GM19468 (cell line): ENCODE measurements around the gene GMPR.
"Not testable (repeated sequence)": the region's sequence is repeated elsewhere in the genome, so short reads cannot be mapped to it uniquely, and the experiment has no call there.

Experiments used
- ATAC-seq: cut with Tn5 transposase; IDR thresholded peaks from one replicate; pipeline ENCODE4 v1.9.1; 2021; ENCODE audit warnings: mild to moderate bottlenecking, moderate library complexity, moderate number of reproducible peaks; ENCODE audit not compliant: unreplicated experiment; ENCODE audit errors: extremely low read depth

Gene GMPR

DNA sequence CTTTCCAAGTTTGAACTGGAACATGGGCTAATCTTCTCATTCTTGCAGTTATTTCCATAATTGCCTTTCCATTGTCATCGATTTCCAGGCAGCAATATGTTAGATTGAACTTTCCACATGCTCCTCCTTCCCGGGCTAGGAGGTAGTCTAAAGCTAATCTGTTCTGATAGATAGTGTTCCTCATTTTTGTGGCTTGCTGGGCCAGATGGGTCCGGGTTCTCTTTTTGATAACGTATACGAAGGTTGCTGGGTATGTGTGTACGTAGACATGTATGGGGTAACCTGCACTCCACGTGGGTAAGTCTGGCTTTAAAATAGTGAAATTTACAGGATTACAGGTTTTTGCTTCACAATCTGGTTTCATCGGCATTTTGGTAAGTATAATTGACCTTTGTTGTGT lies 14.0 kb upstream of the GMPR start:
- no peak for ATAC-seq

DNA sequence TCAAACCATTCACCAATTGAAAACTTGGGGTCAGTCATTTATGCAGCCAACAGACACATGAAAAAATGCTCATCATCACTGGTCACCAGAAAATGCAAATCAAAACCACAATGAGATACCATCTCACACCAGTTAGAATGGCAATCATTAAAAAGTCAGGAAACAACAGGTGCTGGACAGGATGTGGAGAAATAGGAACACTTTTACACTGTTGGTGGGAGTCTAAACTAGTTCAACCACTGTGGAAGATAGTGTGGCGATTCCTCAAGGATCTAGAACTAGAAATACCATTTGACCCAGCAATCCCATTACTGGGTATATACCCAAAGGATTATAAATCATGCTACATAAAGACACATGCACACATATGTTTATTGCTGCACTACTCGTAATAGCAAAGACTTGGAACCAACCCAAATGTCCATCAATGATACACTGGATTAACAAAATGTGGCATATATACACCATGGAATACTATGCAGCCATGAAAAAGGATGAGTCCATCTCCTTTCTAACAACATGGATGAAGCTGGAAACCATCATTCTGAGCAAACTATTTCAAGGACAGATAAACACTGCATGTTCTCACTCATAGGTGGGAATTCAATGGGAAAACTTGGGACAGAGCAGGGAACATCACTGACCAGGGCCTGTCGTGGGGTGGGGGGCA lies 13.2 kb upstream of the GMPR start:
- not testable (repeated sequence) for ATAC-seq

DNA sequence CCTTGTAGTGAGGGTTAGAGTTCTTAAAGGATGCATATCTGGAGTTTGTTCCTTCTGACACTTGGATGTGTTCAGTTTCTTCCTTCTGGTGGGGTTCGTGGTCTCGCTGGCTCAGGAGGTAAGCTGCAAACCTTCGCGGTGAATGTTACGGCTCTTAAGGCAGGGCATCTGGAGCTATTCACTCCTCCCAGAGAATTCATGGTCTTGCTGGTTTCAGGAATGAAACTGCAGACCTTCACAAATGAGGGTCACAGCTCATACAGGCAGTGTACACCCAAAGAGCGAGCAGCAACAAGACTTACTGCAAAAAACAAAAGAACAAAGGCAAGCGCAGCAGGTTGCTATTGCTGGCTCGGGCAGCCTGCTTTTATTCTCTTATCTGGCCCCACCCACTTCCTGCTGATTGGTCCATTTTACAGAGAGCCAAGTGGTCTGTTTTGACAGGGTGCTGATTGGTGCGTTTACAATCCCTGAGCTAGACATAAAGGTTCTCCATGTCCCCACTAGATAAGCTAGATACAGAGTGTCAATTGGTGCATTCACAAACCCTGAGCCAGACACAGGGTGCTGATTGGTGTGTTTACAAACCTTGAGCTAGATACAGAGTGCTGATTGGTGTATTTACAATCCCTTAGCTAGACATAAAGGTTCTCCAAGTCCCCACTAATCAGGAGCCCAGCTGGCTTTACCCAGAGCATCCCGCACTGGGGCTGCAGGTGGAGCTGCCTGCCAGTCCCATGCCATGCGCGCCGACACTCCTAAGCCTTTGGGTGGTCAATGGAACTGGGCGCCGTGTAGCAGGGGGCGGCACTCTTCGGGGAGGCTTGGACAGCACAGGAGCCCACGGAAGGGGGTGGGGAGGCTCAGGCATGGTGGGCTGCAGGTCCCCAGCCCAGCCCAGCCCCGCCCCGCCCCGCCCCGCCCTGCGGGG lies 12.0 kb upstream of the GMPR start:
- not testable (repeated sequence) for ATAC-seq

DNA sequence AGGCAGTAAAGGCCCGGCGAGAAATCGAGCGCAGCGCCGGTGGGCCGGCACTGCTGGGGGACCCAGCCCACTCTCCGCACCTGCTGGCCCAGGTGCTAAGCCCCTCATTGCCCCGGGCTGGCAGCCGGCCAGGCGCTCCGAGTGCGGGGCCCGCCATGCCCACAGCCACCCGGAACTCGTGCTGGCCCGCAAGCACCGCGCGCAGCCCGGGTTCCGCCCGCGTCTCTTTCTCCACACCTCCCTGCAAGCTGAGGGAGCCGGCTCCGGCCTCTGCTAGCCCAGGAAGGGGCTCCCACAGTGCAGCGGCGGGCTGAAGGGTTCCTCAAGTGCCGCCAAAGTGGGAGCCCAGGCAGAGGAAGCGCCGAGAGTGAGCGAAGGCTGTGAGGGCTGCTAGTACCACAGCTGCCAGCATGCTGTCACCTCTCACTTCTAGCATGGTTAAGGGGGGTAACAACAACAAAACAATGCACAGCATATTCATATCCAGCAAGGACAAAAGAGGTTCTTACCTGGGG lies 11.3 kb upstream of the GMPR start:
- ATAC-seq = no peak

DNA sequence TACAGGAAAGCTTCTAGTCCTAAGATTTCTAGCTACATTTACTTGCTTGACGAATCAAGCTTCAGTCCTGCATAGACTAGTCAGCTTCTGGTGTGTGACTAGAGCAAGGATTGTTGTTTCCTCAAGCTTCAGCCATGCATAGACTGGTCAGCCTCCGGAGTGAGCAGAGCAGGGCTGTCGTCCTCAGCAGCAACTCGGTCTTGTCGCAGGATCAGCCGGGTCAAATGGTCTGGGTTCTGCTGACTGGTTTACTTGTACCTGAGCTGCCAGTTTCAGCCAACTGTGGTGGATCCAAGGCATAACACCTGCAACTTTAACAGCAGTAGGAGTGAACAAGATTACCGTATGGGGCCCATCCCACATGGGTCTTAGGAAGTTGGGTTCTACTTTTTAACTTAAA lies 10.8 kb upstream of the GMPR start:
- no peak for ATAC-seq

DNA sequence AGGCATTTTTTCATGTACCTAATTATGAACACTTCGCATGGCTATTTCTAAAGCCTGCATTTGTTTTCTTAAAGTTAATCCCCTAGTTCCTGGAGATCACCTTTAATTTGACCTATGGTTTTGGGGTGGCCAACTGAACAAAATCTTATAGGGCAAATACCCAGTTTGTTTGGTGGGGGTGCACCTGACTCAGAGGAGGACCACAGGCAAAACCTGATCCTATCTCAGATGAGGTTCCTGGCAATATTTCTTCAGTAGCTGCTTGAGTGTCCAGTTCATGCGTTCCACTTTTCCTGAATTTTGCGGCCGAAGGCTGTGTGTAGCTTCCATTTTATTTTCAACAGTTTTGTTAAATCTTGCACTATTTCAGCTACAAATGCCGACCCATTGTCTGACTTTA lies 10.3 kb upstream of the GMPR start:
- no peak for ATAC-seq

DNA sequence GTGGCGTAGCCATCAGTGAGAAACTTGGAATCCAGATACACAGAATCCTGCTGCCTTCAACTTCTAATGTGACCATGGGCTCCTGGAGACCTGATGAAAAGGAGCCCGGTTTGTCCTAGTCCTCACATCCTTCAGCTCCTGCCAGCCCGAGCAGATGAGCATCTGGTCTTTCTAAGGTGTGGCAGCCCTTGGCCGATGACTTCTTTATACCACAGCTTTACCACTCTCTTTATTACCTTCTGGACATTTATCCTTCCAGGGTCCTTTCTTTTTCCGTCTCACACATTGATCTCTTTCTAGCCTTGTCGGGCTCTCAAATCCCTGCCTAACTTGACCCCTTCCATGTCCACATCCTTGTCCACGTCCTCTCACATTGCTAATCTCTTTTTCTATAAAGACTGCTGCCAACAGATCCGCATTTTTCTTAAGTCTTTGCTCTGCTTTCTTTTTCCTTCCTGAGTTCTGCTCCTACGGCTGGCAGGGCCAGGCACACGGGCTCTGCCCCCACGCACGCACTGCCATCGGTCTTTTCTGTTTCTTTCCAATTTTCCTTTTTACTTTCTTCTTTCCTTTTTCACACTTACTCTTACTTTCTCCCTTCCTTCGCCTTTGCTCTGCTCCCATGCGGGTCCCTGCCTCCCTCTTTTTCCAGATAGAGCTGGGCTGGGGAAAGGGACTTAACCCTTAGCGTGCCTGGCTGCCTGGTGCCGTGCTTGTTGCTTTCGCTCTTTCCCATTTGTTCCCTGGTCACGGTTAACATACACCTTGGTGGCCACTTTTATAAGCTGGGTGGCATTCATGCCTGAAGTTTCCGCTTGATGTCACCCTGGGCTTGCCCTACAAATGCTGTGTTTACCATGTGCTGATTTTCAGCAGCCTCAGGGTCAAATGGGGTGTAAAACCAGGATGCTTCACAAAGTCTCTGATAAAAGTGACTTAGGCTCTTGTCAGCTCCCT lies 9.4 kb upstream of the GMPR start:
- no peak for ATAC-seq

DNA sequence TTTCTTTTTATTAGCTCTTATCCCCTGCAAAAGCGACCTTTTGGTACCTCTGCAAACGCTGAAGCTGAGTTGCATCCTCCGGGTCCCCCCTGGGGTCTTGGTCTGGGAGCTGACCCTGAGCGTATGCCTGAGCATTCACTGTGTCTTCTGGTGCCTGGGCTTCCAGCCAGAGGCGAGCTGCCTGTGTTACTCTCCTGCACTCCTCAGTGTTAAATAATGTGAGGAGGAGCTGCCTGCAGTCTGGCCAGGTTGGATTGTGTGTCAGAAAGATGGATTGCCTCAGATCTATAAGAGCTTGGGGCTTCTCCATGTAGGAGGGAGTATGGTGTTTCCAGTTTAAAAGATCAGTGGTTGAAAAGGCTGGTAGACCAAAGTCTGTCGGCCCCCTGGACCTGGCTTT lies 8.7 kb upstream of the GMPR start:
- no peak for ATAC-seq

DNA sequence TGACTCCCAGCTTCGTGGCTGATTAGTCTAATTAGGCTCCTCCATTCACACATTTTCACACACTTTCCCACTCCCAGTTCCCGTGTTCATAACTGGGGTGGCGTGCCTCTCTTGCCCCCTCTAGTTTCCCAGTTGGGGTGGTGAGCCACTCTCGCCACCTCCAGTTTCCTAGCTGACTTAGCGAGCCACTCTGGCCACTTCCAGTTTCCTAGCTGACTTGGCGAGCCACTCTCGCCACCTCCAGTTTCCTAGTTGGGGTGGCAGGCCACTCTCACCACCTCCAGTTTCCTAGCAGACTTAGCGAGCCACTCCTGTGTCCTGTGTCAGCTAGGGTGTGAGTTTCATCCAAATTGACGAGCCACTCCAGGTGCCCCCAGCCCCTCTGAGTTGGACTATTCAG lies 7.4 kb upstream of the GMPR start:
- no peak for ATAC-seq

DNA sequence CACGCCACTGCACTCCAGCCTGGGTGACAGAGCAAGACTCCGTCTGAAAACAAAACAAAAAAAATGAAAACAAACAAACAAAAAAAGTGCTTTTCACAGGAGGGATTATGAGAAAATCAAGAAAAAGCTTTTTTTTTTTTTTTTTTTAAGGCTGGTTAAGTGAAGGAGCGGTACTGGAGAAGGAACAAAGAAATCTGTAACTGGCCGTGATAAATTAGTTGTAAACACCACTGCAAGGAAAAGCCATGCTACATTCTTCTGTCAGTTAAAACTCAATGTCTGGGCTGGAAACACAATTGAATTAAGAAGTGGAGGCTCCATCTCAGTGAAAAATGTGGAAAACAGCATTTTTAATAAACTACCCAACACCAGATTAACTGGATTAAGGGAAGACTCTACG lies 6.3 kb upstream of the GMPR start:
- no peak for ATAC-seq

DNA sequence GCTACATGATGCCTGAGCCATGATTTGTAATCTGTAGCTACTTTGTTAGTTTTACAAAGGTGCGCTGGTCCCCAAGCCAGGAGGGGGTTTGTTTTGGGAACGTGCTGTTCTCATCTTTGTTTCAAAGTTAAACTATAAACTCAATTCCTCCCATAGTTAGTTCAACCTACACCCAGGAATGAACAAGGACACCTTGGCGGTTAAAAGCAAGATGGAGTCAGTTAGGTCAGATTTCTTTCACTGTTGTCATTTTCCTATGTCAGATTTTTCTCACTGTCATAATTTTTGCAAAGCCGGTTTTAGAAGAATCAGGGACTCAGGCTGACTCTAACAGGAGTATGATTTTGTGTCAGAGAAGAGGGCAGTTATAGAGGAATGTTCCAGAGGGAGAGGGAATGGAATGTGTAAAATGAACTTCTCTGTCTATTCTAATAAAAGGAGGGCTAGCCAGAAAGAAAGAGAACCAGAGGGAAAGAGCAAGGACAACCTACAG lies 2.3 kb upstream of the GMPR start:
- no peak for ATAC-seq

DNA sequence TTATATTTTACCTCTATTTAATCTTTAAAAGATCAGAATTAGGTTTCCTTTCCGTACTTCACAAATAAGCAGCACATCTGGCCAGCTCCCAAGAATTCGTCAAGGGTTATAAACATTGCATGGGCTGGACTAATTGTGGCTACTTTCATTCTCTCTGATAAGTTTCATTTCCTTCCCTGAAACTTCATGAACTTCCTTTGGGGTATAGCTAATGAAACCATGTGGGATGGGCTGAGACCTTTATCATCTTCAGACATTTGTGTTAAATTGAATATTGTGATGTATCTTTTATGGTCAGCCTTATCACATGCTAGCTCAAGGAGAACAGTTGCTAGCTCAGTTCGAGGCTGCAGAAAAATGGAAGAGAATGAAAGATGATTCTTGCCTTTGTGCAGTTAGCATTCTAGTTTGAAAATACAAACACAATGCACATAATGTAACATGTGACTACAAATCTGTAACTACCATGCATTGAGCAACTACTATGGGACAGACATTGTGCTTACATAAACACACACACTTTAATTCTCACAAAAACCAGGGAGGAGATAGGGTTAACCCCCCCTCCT lies 1.7 kb upstream of the GMPR start:
- no peak for ATAC-seq

DNA sequence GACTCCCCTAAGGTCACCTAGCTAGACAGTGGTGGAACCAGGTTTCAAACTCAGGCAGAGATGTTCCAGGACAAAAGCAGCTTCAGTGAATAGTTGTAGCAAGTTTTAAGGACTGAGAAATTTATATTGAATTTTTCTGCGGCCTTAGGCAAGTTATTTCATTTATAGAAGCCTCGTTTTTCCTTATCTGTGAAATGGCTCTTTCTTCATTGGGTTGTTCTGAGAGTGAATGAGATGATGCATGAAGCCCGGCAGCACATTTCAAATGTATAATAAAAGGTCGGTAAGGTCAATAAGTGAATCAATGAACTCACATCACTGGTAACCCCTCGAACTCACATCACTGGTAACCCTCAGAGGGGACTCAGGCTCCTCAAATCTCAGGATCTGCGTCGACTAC lies 1.1 kb upstream of the GMPR start:
- ATAC-seq = no peak

DNA sequence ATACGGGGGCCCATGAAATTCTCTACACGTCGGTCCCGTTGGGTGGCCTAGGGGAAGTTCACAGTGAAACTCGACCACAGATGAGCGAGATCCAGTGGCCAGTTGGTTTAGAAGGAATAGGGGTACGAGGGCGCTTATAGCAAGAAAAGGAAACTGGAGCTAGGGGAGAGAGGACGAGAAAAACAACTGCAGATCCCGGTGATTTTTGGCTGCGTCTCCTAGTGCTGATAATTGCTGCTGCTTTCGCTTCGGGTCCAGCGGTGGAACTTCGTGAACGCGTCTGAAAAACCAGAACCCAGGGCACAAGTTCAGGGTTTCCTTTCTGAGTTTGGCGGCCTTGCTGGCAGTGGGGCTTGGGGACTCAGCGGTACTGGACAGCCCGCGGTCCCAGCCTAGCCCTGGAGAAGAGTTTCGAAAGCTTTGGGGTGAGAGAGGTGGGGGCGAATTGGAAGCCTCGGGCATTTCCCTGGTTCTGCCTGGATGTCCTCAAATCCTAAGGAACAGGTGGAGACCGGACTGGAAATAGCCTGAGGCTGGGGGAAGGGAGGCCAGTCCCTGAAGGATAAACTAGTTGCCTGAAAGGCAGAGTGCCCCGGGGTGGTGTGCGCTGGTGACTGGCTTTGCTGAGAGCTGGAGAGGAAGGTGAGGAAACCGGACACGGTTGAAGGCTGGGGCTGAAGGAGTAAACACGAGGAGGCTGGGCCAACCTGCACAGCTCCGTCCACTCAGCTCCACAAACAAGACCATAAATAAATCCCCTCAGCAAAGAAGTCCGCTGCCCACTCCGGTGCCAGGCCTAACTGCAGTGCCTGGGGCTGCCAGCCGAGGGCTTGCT lies 793 bp downstream of the GMPR start:
- ATAC-seq = no peak

DNA sequence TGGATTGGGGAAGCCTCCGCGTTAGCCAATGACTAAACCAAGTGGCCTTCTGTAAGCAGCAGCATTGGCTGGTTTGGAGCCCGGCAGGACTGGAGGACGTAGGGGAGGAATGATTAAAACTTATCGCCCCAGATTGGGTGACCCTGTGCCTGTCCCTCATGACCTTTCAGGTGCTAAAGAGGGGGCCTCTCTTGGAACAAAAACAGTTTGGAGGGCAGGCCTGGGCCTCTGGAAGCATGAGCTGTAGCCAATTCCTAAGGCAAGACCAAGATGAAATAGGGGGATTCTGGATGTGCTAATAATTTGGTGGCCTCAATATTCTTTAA lies 1.4 kb downstream of the GMPR start:
- no peak for ATAC-seq

DNA sequence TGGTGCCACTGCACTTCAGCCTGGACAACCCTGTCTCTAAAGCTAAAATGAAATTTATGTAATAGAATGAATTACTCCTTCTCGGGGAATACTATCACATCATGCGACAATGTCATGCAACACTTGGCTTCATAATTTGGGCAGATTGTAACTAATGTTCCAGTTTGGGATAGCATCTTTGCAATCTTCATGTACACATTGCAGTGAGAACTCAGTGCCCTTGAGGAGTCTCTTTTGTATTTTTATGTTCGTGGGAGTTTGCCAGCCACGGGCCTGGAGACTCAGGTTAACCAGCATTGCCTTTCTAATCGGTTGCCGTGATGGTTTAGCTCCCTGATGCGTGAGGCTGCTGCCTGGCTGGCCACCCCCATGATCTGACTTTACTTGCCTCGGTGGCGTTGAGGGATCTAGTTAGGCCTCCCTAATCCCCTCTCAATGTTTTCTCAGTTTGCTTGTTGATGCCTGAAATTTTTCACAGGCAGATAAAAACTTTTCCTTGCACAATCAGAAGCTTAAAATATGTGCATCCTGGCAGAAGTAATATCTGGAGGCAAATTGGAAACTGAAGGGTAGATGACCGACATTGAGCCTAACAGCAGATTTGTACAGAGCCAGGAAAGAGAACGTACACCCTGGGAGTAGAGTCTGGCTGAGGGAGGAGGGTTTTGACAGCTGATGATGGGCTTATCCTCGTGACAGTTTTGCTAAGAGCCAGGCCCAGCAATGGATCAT lies 2.4 kb downstream of the GMPR start:
- ATAC-seq = no peak

DNA sequence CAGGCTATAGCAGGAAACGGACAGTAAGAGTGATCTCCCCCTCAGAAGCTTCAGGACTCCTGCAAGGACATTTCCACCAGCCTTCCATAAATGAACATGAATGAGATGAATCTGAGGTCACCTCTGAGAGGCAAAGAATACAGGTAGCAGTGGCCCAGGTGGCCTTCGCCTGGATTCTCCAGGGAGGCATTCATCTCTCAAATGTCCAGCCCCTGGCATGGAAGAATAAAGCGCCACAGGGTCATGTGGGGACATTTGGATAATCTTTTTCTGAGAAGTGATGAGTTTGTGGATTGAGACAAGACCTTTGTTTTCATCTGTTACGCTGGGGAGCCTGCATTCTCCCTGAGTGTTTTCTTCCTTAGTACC lies 2.9 kb downstream of the GMPR start:
- no peak for ATAC-seq

DNA sequence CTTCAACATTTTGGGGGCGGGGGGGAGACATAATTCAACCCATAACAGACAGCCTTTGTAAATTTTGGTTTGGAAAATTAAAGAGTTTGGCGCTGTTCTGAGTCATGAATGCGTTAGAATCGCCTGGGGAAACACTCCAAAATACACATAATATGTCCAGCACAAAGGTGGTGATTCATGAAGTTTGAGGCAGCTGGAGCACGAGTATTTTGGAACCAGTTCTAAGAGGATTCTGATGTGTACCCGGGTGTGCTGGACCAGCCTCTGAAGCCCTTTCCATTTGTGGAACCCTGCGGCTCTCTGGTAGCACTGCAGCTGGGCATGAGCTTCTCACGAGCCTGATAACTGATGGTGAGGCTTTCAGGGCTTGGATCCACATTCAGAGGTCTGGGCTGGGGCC lies 4.7 kb downstream of the GMPR start:
- ATAC-seq = no peak

DNA sequence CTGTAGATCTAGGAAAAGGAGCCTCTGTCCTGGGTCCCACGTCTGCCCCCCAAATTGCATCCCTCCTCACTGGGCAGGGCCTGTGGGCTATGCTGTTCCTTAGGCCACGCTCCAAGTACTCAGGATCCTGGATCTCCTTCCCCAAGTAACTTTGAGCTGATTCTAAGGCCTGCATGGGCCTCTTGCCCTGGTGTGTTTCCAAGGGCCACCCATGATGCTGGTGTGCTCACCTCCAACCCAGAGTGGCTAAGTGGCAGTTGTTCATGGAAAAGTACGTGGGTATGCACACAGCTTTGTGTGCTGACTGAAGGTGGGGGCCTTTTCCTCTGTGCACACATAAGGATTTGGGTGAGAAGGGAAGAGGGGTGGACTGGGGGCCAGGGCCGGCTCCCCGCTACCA lies 5.3 kb downstream of the GMPR start:
- no peak for ATAC-seq
